Measurements from ENCODE around the gene FBLN2.

FBLN2 gene

GRCh38 chr3:13528217-13528867 is 20.6 kb upstream of the FBLN2 start:
- Histone ChIP-seq H4K20me1 (ENCODE audit: insufficient read depth, low read length) (no peaks in the 10 kb centered on the region), H3K27me3 (ENCODE audit: insufficient read depth, low read length, poor library complexity) (no peaks in the 10 kb centered on the region), H3K9ac (ENCODE audit: low read depth, low read length) (no peak overlapping the region), H3K27ac (ENCODE audit: low read length) (no peak overlapping the region), H2AFZ (ENCODE audit: low read depth, low read length) (no peak overlapping the region), H3K4me3 (ENCODE audit: low read depth in 1 of 2, low read length in 2 of 2) (no peak overlapping the region), H3K4me1 (ENCODE audit: insufficient read depth, low read length) (no peaks in the 10 kb centered on the region), H3K4me2 (ENCODE audit: insufficient read depth, low read length) (no peak overlapping the region), H3K9me3 (ENCODE audit: insufficient read depth, low read length, severe bottlenecking) (no peaks in the 10 kb centered on the region), H3K36me3 (ENCODE audit: insufficient read depth, low read length) (no peaks in the 10 kb centered on the region), H3K79me2 (ENCODE audit: insufficient read depth, low read length) (no peaks in the 10 kb centered on the region)
- peak; percentile 58; the same call in 2 of the 3 replicates for ATAC-seq (ENCODE audit: insufficient read depth, low read depth)
- DNase-seq: no peak
- TF ChIP-seq EZH2 (IDR thresholded peaks at IDR 0.05; ENCODE audit: borderline replicate concordance, low read depth, low read length, severe bottlenecking) (no peak), CTCF (IDR thresholded peaks at IDR 0.05; ENCODE audit: borderline replicate concordance, extremely low read depth, low read length, poor library complexity, severe bottlenecking) (peak; percentile 28)

GRCh38 chr3:13529196-13530112 is 19.5 kb upstream of the FBLN2 start:
- no peak overlapping the region for H3K27ac ChIP-seq (ENCODE audit: low read length)
- ATAC-seq (ENCODE audit: insufficient read depth, low read depth): peak; percentile 40; the same call in 1 of the 3 replicates
- no peaks in the 10 kb centered on the region for H3K4me1 ChIP-seq (ENCODE audit: insufficient read depth, low read length)
- no peak overlapping the region for H3K9ac ChIP-seq (ENCODE audit: low read depth, low read length)
- no peak for DNase-seq
- H3K79me2 ChIP-seq (ENCODE audit: insufficient read depth, low read length): no peaks in the 10 kb centered on the region
- no peaks in the 10 kb centered on the region for H3K9me3 ChIP-seq (ENCODE audit: insufficient read depth, low read length, severe bottlenecking)
- no peak overlapping the region for H3K4me3 ChIP-seq (ENCODE audit: low read depth in 1 of 2, low read length in 2 of 2)
- no peaks in the 10 kb centered on the region for H3K36me3 ChIP-seq (ENCODE audit: insufficient read depth, low read length)
- H2AFZ ChIP-seq (ENCODE audit: low read depth, low read length): no peak overlapping the region
- TF ChIP-seq CTCF (IDR thresholded peaks at IDR 0.05; ENCODE audit: borderline replicate concordance, extremely low read depth, low read length, poor library complexity, severe bottlenecking) (no peak), EZH2 (IDR thresholded peaks at IDR 0.05; ENCODE audit: borderline replicate concordance, low read depth, low read length, severe bottlenecking) (no peak)
- H3K27me3 ChIP-seq (ENCODE audit: insufficient read depth, low read length, poor library complexity): no peaks in the 10 kb centered on the region
- no peaks in the 10 kb centered on the region for H4K20me1 ChIP-seq (ENCODE audit: insufficient read depth, low read length)
- H3K4me2 ChIP-seq (ENCODE audit: insufficient read depth, low read length): no peak overlapping the region

- Histone ChIP-seq H3K36me3 (ENCODE audit: insufficient read depth, low read length) (no peaks in the 10 kb centered on the region), H3K9ac (ENCODE audit: low read depth, low read length) (no peak overlapping the region), H2AFZ (ENCODE audit: low read depth, low read length) (no peak overlapping the region), H3K27ac (ENCODE audit: low read length) (no peak overlapping the region), H3K9me3 (ENCODE audit: insufficient read depth, low read length, severe bottlenecking) (no peaks in the 10 kb centered on the region), H3K4me1 (ENCODE audit: insufficient read depth, low read length) (no peaks in the 10 kb centered on the region), H4K20me1 (ENCODE audit: insufficient read depth, low read length) (no peaks in the 10 kb centered on the region), H3K79me2 (ENCODE audit: insufficient read depth, low read length) (no peaks in the 10 kb centered on the region), H3K27me3 (ENCODE audit: insufficient read depth, low read length, poor library complexity) (no peaks in the 10 kb centered on the region), H3K4me3 (ENCODE audit: low read depth in 1 of 2, low read length in 2 of 2) (no peak overlapping the region), H3K4me2 (ENCODE audit: insufficient read depth, low read length) (no peak overlapping the region)
- TF ChIP-seq CTCF (IDR thresholded peaks at IDR 0.05; ENCODE audit: borderline replicate concordance, extremely low read depth, low read length, poor library complexity, severe bottlenecking) (no peak), EZH2 (IDR thresholded peaks at IDR 0.05; ENCODE audit: borderline replicate concordance, low read depth, low read length, severe bottlenecking) (no peak)
- DNase-seq (no peak), ATAC-seq (ENCODE audit: insufficient read depth, low read depth) (no peak)
Observed at GRCh38 chr3:13530241-13531009, 18.5 kb upstream of the FBLN2 start.
